Erythroblast (primary cell): ENCODE results near the gene METTL5.
"Not testable (repeated sequence)": the region's sequence is repeated elsewhere in the genome, so short reads cannot be mapped to it uniquely, and the experiment has no call there.

Experiments
- DNase-seq, 2 experiments: peaks; one replicate each; lab custom pipeline; 2025; lab: John Stamatoyannopoulos, UW
- GATA1 ChIP-seq: IDR thresholded peaks from 2 replicates; pipeline ENCODE4 v1.6.1; 2011; ENCODE audit warnings: low read depth, mild to moderate bottlenecking, control low read depth, low read length, moderate library complexity
- POLR2A ChIP-seq: IDR thresholded peaks from 2 replicates; pipeline ENCODE4 v1.6.1; 2011; ENCODE audit warnings: mild to moderate bottlenecking, low read length

Gene METTL5

DNA sequence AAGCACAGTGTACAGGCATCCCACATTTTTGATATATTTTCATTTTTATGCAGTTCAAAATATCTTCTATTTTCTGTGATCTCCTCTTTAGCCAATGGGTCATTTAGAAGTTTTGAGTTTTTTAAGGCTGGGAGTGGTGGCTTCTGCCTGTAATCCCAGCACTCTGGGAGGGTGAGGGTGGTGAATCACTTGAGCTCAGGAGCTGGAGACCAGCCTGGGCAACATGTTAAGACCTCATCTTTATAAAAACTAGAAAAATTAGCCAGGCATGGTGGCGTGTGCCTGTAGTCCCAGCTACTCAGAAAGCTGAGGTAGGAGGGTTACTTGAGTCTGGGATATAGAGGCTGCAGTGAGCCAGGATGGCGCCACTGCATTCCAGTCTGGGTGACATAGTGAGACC, 20.3 kb upstream of the METTL5 start:
- no peak for DNase-seq
- TF ChIP-seq GATA1 = no peak
- no peak for TF ChIP-seq POLR2A

- DNase-seq = not testable (repeated sequence)
These were observed 16.9 kb upstream of the METTL5 start for GRCh38 chr2:169841625-169842024.

DNA sequence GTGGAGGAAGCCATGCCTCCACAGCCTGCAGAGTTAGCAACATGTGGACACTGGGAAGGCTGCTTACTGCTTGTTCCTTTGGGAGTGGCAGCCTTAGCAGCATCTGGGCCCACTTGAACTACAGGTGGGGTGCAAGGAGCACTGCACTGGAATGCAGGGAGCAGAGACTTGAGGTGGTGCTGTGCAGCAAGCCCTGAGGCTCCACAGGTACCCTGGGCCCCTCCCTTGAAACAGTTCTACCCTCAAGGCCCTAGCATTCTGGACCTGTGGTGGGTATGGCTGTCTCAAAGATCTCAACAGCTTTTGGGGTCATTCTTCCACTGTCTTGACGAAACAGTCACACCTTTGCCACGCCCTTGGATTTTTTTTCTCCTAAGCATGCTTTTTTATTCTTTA, 16.0 kb upstream of the METTL5 start:
- no peak for TF ChIP-seq POLR2A
- no peak for TF ChIP-seq GATA1
- DNase-seq = no peak

DNA sequence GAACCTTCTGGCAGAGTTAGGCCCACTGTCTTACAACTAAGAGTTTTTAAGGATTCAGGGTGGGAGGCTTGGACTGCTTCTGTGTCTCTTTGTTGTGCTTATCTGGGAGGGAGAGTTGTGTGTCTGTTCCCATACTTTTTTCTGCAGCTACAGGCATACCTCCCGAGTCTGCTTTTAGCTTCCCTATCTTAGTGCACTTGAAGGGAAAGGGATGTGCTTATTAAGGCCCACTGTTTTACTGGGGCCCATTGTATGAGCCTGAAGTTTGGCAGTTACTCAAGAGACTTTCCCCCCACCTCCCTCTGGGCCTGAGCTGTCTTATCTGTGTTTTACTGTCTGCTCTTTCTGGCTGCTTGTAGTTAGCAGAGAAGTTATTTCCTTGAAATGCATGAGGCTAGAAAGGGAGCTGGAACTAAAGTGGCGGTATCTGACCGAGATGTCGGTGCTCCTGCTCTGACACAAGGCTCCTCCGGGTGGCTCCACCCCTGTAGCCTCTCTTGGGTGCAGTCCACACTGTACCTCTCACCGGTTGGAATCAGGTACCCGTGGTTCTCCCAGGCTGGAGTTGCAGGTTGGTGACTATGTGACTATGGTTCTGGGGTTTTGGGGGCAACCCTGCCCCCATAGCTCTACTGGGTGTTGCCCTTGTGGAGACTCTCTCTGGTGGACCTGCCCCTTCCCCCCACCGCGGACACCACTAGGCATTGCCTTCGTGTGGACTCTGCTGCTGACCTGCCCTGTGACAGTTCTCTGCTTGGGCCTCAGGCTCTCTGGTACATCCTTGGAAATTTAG, 15.4 kb upstream of the METTL5 start:
- TF ChIP-seq POLR2A (peak; percentile 62), GATA1 (no peak)
- peak; percentile 86 to 93 for DNase-seq

GRCh38 chr2:169838743-169839489, 14.2 kb upstream of the METTL5 start:
- TF ChIP-seq POLR2A (no peak), GATA1 (no peak)
- peak in 1 of 2 experiments; percentile 20 for DNase-seq

- peak; percentile 25 to 40 for DNase-seq
- no peak for TF ChIP-seq GATA1
- no peak for TF ChIP-seq POLR2A
These were observed 9.7 kb upstream of the METTL5 start for GRCh38 chr2:169834401-169834800.

DNA sequence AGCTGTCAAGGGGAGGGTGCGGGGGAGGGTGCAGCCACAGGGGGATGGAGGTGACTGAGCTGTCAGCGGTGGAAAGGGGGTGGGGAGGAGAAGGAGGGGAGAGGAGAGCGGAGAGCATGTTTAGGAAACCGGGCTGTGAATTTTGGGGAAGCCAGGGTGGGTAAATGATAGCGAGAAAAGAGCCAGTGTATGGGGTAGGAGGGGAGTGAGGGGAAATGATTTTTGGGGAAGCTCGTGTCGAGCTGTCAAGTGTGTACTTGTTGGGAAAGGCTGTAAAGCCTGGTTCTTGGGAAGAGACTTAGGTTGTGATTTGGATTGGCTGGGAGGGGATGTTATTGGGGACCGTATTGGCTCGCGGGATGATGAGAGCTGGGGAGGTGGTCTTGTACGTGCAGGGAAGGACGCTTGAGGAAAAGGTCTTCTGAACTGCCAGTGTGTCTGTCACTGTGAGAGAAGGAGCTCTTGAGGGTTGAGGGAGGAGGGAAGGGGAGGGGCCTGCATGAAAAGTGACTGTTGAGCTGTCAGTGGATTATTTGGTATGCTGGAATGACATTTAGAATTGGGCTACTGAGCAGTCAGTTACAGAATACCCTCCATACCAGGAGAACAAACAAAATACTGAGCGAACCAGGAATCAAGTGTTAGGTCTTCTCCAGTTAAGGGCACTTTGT, 3.6 kb upstream of the METTL5 start:
- DNase-seq = peak; percentile 82 to 83
- no peak for TF ChIP-seq GATA1
- peak; percentile 25 for TF ChIP-seq POLR2A

- peak; percentile 94 to 97 for DNase-seq
- TF ChIP-seq GATA1 = no peak
- peak; percentile 73 for TF ChIP-seq POLR2A
These were observed 2.8 kb upstream of the METTL5 start, which contains the start of gene UBR3 for GRCh38 chr2:169827272-169828140. Gene UBR3, plus strand, starts transcription at chr2:169827454. Its CDS starts 54 bp downstream, at chr2:169827508.

DNA sequence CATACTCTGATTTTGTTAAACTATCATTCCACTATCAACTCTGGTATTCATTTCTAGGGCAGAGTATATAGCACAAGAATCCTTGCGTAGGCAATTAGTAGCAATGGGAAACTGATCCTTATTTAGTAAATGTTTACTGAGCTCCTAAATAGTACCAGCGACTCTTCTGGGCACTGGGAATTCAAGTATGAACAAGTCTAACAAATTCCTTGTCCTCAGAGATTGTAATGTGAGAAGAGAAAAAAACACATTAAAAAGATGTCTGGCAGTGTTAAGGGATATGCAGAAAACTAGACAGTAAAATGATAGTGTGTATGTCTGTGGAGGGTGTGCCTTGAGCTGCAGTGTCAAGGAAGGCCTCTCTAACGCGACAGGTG, 721 bp downstream of the METTL5 start:
- TF ChIP-seq POLR2A (no peak), GATA1 (no peak)
- DNase-seq = no peak

DNA sequence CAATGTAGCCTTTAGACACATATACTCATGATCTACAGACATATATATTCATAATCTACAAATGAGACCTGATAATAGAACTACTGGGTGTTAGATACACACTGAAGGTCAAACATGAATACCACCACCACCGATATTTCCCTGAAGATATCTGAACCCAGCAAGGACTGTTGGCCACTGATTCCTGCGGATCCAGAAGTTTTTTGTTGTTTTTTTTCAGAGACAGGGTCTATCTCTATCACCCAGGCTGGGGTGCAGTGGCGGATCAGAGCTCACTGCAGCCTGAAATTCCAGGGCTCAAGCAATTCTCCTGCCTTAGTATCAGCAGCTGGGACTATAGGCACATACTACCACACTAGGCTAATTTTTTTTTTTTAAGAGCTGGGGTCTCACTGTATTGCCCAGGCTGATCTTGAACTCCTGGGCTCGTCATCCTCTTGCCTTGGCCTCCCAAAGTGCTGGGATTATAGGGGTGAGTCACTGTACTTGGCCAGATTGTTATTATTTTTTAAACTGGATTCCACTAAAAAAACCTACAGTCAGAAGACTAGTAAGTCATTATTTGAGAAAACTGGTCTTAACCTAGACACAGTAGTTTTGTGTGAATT, 1.8 kb downstream of the METTL5 start:
- no peak for TF ChIP-seq POLR2A
- no peak for TF ChIP-seq GATA1

DNA sequence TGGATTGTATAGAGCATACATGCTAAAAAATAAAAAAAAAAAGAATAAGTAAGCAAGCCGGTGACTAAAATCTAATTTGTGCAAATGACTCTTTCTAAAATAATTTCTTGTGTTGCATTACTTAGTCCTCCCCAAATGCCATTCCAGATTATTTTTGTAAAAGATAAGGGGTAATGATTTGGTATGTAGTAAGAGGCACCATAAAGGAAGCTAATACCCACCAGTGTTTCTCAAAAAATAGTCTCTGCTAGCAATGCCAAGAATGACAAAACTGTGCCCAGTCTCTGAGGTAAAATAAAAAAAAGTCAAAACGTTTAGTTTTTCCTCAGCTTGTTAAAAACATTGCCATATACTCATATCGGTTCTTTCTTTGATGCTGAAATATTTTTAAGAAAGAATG, 2.7 kb downstream of the METTL5 start:
- TF ChIP-seq POLR2A = no peak
- no peak for TF ChIP-seq GATA1
- DNase-seq = no peak

More for the DNA sequence above, 1.8 kb downstream of the METTL5 start:
- DNase-seq = peak in 1 of 2 experiments; percentile 34

DNA sequence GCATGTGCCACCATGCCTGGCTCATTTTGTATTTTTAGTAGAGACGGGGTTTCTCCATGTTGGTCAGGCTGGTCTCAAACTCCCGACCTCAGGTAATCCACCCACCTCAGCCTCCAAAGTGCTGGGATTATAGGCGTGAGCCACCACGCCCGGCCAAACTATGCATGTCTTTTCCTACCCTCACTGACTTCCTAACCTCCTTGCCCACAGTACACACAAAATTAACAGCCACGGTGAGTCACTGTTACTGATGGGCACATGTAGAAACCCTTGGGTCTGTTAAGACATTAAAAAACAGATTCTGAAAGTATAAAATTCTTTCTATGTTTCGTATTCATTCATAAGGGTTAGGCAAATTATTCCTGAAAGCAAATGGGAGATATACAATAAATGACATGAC, 4.6 kb downstream of the METTL5 start:
- not testable (repeated sequence) for DNase-seq

- no peak for DNase-seq
- TF ChIP-seq GATA1 (no peak), POLR2A (no peak)
These were observed 5.6 kb downstream of the METTL5 start for GRCh38 chr2:169819106-169819505.
